Endothelial cell (in vitro differentiated cells): ENCODE data around the gene OR8B8. TPM values are rescaled to one million over a fixed set of nuclear protein-coding genes. Genes with fewer than 3 reads are reported as not detected.

Source experiments
- DNase-seq: peaks from one replicate; pipeline ENCODE4 v3.0.0; 2021; ENCODE audit warnings: low spot score
- H3K27ac Mint-ChIP-seq: one replicate; pipeline ENCODE4 v1.8.0; 2021; ENCODE audit warnings: mixed read lengths, inconsistent platforms; ENCODE audit not compliant: unreplicated experiment
- H3K27me3 Mint-ChIP-seq: one replicate; pipeline ENCODE4 v1.8.0; 2021; ENCODE audit warnings: mild to moderate bottlenecking, moderate library complexity, mixed read lengths, inconsistent platforms; ENCODE audit not compliant: unreplicated experiment
- H3K36me3 Mint-ChIP-seq: one replicate; pipeline ENCODE4 v1.8.0; 2021; ENCODE audit warnings: mild to moderate bottlenecking, low read depth, mixed read lengths, inconsistent platforms; ENCODE audit not compliant: unreplicated experiment
- H3K4me1 Mint-ChIP-seq: one replicate; pipeline ENCODE4 v1.8.0; 2021; ENCODE audit warnings: mild to moderate bottlenecking, mixed read lengths, inconsistent platforms; ENCODE audit not compliant: unreplicated experiment
- H3K4me3 Mint-ChIP-seq: one replicate; pipeline ENCODE4 v1.8.0; 2021; ENCODE audit warnings: mild to moderate bottlenecking, mixed read lengths, inconsistent platforms; ENCODE audit not compliant: unreplicated experiment
- H3K9me3 Mint-ChIP-seq: one replicate; pipeline ENCODE4 v1.8.0; 2021; ENCODE audit warnings: mixed read lengths, inconsistent platforms; ENCODE audit not compliant: unreplicated experiment
- CTCF ChIP-seq: fragments of 200-600 bp; sonication (generic); IDR thresholded peaks from one replicate; pipeline ENCODE4 v1.5.0; 2021; ENCODE audit warnings: antibody characterized with exemption; ENCODE audit not compliant: unreplicated experiment
- total RNA-seq: library from RNA; stranded (reverse); fragmentation: NEBNext Ultra II Directional; extraction: Animal tissue kit (Norgen Biotek cat#: 25700); gene quantifications from one replicate; pipeline ENCODE4 v1.2.1, GENCODE V29; 2021; ENCODE audit not compliant: unreplicated experiment

The OR8B8 gene
- total RNA-seq, 1 donor from 2014 or later: 0.28 TPM

- DNase-seq: no peak
- Mint-ChIP-seq H3K4me1 (peaks cover 14% of the 10 kb centered on the region), H3K36me3 (no peaks in the 10 kb centered on the region), H3K4me3 (no peak overlapping the region), H3K9me3 (no peaks in the 10 kb centered on the region), H3K27me3 (peaks cover 2% of the 10 kb centered on the region), H3K27ac (no peak overlapping the region)
- no peak for TF ChIP-seq CTCF
These were observed 3.1 kb downstream of the OR8B8 start for GRCh38 chr11:124442442-124442841.

DNA sequence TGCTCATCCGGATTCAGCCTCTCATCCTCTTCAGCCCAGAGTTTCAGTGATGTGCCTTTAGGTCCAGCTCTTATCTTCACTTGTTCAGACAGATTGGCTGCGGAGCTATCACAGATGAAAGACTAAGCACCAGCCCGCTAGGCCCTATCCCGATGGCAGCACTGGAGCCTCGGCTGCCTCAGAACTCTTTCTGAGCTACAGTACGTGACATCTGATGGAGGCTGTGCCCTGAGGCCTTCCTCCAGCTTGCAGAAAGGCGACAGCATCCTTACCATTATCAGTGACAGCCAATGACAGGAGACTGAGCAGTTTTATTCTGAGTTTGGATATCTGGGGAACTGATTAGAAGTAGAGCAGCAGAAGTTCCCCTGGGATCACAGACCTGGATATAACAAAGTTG lies 4.0 kb downstream of the OR8B8 start:
- Mint-ChIP-seq H3K4me1 (peaks cover 14% of the 10 kb centered on the region), H3K27ac (no peak overlapping the region), H3K9me3 (no peaks in the 10 kb centered on the region), H3K36me3 (no peaks in the 10 kb centered on the region), H3K4me3 (no peak overlapping the region), H3K27me3 (peaks cover 3% of the 10 kb centered on the region)
- TF ChIP-seq CTCF: no peak
- DNase-seq: no peak

DNA sequence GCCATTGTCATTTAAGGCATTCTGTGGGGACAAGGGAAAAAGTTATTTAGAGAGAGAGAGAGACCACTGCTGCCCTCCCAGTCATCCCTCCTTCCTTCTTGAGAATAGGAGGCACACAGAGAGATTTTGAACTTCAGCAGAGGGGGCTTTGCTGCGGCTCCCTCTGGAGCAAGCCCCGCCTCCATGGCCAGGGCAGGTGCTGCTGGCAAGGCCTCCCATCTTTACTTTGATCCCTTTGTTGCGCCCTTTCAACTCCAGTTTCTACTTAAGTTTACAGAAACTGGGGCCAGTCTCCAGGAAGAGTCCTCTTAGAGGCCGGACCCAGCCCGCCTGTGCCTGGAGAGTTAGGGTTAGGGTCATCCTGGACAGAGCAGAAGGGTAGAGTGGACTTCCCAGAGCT lies 4.4 kb downstream of the OR8B8 start:
- H3K27ac Mint-ChIP-seq: no peak overlapping the region
- no peak for TF ChIP-seq CTCF
- no peaks in the 10 kb centered on the region for H3K9me3 Mint-ChIP-seq
- DNase-seq: no peak
- peaks cover 13% of the 10 kb centered on the region for H3K4me1 Mint-ChIP-seq
- peaks cover 3% of the 10 kb centered on the region for H3K27me3 Mint-ChIP-seq
- H3K36me3 Mint-ChIP-seq: no peaks in the 10 kb centered on the region
- no peak overlapping the region for H3K4me3 Mint-ChIP-seq

GRCh38 chr11:124440608-124441007 lies 4.9 kb downstream of the OR8B8 start:
- Mint-ChIP-seq H3K27ac (no peak overlapping the region), H3K36me3 (no peaks in the 10 kb centered on the region), H3K4me3 (no peak overlapping the region)

GRCh38 chr11:124434699-124435098 lies 10.8 kb downstream of the OR8B8 start:
- H3K36me3 Mint-ChIP-seq: peaks cover 1% of the 10 kb centered on the region
- H3K27ac Mint-ChIP-seq: no peak overlapping the region
- H3K27me3 Mint-ChIP-seq: peaks cover 1% of the 10 kb centered on the region
- H3K4me1 Mint-ChIP-seq: peaks cover 9% of the 10 kb centered on the region
- no peak for DNase-seq
- peaks cover 2% of the 10 kb centered on the region for H3K9me3 Mint-ChIP-seq
- H3K4me3 Mint-ChIP-seq: no peak overlapping the region
- no peak for TF ChIP-seq CTCF

More at GRCh38 chr11:124440608-124441007, 4.9 kb downstream of the OR8B8 start:
- no peak for TF ChIP-seq CTCF
- DNase-seq: no peak
- Mint-ChIP-seq H3K4me1 (peaks cover 8% of the 10 kb centered on the region), H3K9me3 (no peaks in the 10 kb centered on the region), H3K27me3 (peaks cover 3% of the 10 kb centered on the region)
